Lung (tissue), 12 donors: ENCODE results near the gene TIMM17B. TPM values are rescaled to one million over a fixed set of nuclear protein-coding genes. Genes with fewer than 3 reads are reported as not detected.

Experiments
- ATAC-seq: fragments of 200-7000 bp; cut with Tn5 transposase; one replicate; pipeline ENCODE4 v1.9.1; 2020; ENCODE audit warnings: moderate number of reproducible peaks; ENCODE audit not compliant: insufficient read depth, low FRiP score
- DNase-seq, 3 donors: peaks; one replicate each; pipeline ENCODE4 v3.0.0-alpha.2; 2013 to 2017
- H3K27ac ChIP-seq, 2 donors: one replicate each; pipeline ENCODE4 v1.5.1; 2013; ENCODE audit warnings: mild to moderate bottlenecking in 2 of 2, moderate library complexity in 2 of 2, control low read depth in 1 of 2, inconsistent platforms in 1 of 2, low read depth in 1 of 2, low read length in 1 of 2
- H3K27me3 ChIP-seq, 3 donors: one replicate each; pipeline ENCODE4 v1.5.1; 2013; ENCODE audit warnings: low read length in 2 of 3; ENCODE audit not compliant: control insufficient read depth in 3 of 3, insufficient read depth in 3 of 3
- H3K36me3 ChIP-seq, 4 donors: one replicate each; pipeline ENCODE4 v1.5.1; 2013; ENCODE audit warnings: low read length in 4 of 4, mild to moderate bottlenecking in 1 of 4, moderate library complexity in 1 of 4; ENCODE audit not compliant: control insufficient read depth in 4 of 4, insufficient read depth in 4 of 4
- H3K4me1 ChIP-seq, 5 donors: one replicate each; pipeline ENCODE4 v1.5.1; 2013; ENCODE audit warnings: low read length in 5 of 5, mild to moderate bottlenecking in 2 of 5, moderate library complexity in 1 of 5; ENCODE audit not compliant: control insufficient read depth in 5 of 5, insufficient read depth in 5 of 5
- H3K4me3 ChIP-seq: one replicate; pipeline ENCODE4 v1.5.1; 2013; ENCODE audit warnings: mild to moderate bottlenecking, control low read depth, moderate library complexity
- H3K9ac ChIP-seq, 2 donors: one replicate each; pipeline ENCODE4 v1.5.1; 2013; ENCODE audit warnings: low read length in 2 of 2, control low read depth in 1 of 2; ENCODE audit not compliant: insufficient read depth in 1 of 2
- H3K9me3 ChIP-seq, 4 donors: one replicate each; pipeline ENCODE4 v1.5.1; 2013; ENCODE audit warnings: low read length in 3 of 4, mild to moderate bottlenecking in 1 of 4, moderate library complexity in 1 of 4; ENCODE audit not compliant: control insufficient read depth in 4 of 4, insufficient read depth in 3 of 4
- CTCF ChIP-seq: IDR thresholded peaks from 2 replicates; pipeline ENCODE4 v1.5.1; 2012; ENCODE audit warnings: mild to moderate bottlenecking; ENCODE audit errors: control extremely low read depth, extremely low read depth
- WGBS, 2 donors: extraction: QIAGEN DNeasy Blood & Tissue Kit; methylation state at CpG; one replicate each; pipeline ENCODE4 v1.1.7; 2013; 5-methylcytosine and 5-hydroxymethylcytosine counted together
- polyA plus RNA-seq, 2 donors: library from polyadenylated mRNA; stranded (reverse); fragments of 200-250 nt; gene quantifications; one replicate each; pipeline ENCODE4 v1.2.1, GENCODE V29; 2013
- total RNA-seq, 2 donors: library from RNA; depleted of rRNA in 1 of 2; stranded (reverse); fragments of >200 nt in 1 of 2; gene quantifications; one replicate each; pipeline ENCODE4 v1.2.1, GENCODE V29; 2014 to 2021
- donor health status: control.
- donor health status: control.
- donor health status: Bipolar disorder and iron deficiency.
- donor health status: healthy.
- donor health status: DM: yes; HTN: yes; CAD: no.

Gene TIMM17B
- total and polyA plus RNA-seq, 4 donors = 21.0 to 73.4 (median 59.4) TPM

GRCh38 chrX:48913605-48914366 is 16.2 kb upstream of the TIMM17B start:
- H3K36me3 ChIP-seq = peaks cover 0 to 5% (median 0%) of the 10 kb centered on the region in 4 donors
- DNase-seq = no peak
- no peak overlapping the region for H3K27ac ChIP-seq
- H3K9me3 ChIP-seq = peaks cover 0 to 6% (median 0%) of the 10 kb centered on the region in 4 donors
- ATAC-seq = no peak
- peaks cover 2 to 8% (median 5%) of the 10 kb centered on the region in 5 donors for H3K4me1 ChIP-seq
- no peak overlapping the region for H3K4me3 ChIP-seq
- no peaks in the 10 kb centered on the region for H3K27me3 ChIP-seq
- no peak for TF ChIP-seq CTCF
- no peak overlapping the region for H3K9ac ChIP-seq
- WGBS, 2 donors = 81 to 87% methylated on average over 5 of the region's 5 CpGs

GRCh38 chrX:48911412-48912182 is 14.0 kb upstream of the TIMM17B start, which contains the start of gene SLC35A2:
SLC35A2 (minus strand) TSS chrX:48911646; CDS start chrX:48911636, 10 bp downstream.
- peak within 1 kb of the TSS; percentile 43 to 71 for H3K9ac ChIP-seq
- H3K27me3 ChIP-seq = no peaks in the 10 kb centered on the region
- 0 to 32% methylated on average over 43 to 60 of the region's 60 CpGs for WGBS, 2 donors
- peaks cover 0 to 4% (median 0%) of the 10 kb centered on the region in 4 donors for H3K9me3 ChIP-seq
- H3K36me3 ChIP-seq = peaks cover 0 to 5% (median 0%) of the 10 kb centered on the region in 4 donors
- DNase-seq (peak; percentile 76 to 80 (median 77)), ATAC-seq (peak; percentile 80)
- H3K27ac ChIP-seq = peak within 1 kb of the TSS; percentile 76 to 81
- H3K4me3 ChIP-seq = peak within 1 kb of the TSS; percentile 62
- H3K4me1 ChIP-seq = peaks cover 0 to 8% (median 5%) of the 10 kb centered on the region in 5 donors
- no peak for TF ChIP-seq CTCF

- Histone ChIP-seq H3K27me3 (no peaks in the 10 kb centered on the region), H3K27ac (peak overlapping the region; percentile 76 to 81), H3K9me3 (peaks cover 0 to 4% (median 0%) of the 10 kb centered on the region in 4 donors), H3K9ac (peak overlapping the region in 1 of 2 donors; percentile 41), H3K36me3 (peaks cover 0 to 7% (median 1%) of the 10 kb centered on the region in 4 donors), H3K4me1 (peaks cover 0 to 8% (median 5%) of the 10 kb centered on the region in 5 donors), H3K4me3 (peak overlapping the region; percentile 62)
- no peak for ATAC-seq
- 1 to 24% methylated on average over 10 to 12 of the region's 12 CpGs for WGBS, 2 donors
- TF ChIP-seq CTCF = no peak
- no peak for DNase-seq
Measured at GRCh38 chrX:48910926-48911411, 13.4 kb upstream of the TIMM17B start.
